ENCODE data around the gene POMT1.

The POMT1 gene

DNA sequence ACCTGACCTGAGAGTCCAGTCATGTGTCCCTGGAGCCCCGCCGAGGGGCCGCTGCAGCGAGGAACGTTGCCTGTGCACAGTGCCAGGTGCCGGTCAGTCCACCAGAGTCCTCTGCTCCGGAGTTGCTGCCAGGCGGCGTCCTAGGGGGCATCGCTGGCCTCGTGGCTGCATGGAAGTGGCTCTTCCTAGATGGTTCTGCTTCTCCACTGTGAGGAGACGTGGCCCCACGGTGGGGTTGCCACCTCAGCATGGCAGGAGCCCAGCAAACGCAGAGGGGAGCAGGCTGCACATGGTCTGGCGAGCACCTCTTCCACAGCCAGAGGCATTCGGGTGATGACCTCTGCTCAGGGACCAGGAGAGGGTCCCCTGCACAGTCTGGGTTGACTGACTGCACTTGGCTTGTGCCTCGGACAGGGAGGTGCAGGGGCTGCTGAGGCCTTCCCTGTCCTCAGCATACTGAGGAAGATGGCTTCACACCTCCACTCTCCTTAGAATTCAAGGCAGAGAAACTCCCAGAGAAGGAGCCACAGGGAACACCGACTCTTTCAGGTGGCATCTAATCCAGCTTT, 25.9 kb upstream of the POMT1 start:
- no peak for DNase-seq

GRCh38 chr9:131477367-131477766, 25.4 kb upstream of the POMT1 start:
- DNase-seq = no peak

- no peak for DNase-seq
Observed at GRCh38 chr9:131477816-131478419, 24.8 kb upstream of the POMT1 start.

GRCh38 chr9:131478421-131478868, 24.3 kb upstream of the POMT1 start:
- DNase-seq = peak; percentile 14 to 59 (median 36)

DNA sequence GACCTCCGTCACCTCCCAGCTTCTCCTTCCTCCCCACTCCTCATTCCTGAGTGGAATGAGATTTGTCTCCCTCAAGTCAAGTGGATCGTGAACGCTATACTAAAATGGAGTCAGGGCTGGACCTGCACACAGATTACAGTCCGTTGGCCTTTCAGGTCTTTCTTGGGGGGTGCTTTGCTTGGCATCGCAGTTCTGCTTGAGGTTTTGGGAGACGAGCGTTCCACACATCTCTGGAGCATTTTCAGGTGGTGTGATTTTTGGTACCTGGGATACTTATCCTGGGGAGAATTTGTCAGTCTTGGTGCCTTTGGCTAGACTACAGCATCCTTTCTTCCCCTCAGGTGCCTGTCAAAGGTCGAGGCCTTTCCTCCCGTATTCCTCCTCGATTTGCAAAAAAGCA, 23.8 kb upstream of the POMT1 start:
- no peak for DNase-seq

- DNase-seq = no peak
Observed at GRCh38 chr9:131480258-131480657, 22.5 kb upstream of the POMT1 start.

DNA sequence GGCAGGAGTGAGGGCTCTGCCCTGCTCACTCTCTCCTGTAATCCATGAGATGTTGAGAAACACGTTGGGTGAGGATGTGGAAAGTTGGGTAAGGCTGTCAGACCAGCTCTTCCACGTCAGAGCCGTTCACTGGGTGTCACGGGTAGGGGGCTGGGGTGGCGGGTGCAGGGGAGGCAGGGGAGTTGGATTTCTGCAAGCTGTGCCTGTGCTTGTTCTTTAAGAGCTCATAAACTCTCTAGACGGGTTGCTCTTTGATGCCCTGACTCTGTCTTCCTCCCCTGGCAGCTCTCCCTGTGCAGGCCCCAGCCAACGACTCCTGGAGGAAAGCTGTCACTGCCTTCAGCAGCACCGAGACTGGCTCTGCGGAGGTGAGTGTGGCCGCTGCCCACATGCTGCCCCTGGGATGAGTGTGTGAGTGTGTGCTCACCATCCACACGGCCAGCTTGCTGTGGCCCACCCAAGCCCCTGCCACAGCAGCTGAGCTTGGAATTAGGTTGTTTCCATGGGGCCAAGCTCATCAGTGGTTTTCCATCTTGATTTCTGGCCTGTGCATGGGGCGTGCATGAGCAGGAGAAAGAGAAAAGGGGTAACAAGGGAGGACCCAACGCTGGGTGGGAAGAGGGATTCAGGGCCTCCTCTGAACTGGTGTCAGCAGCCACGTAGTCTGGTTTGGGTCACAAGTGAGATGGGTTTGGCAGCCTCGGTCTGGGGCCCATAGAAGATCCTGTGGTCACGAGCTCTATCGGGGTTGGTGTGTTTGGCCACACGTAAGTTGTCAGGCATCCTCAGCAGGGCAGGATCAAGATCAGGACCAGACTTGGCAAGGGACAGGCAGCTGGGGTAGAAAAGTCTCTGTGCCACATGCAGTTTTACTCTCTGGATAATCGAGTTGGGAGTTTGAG, 21.0 kb upstream of the POMT1 start:
- no peak for DNase-seq

GRCh38 chr9:131482343-131483006, 20.2 kb upstream of the POMT1 start:
- DNase-seq = no peak

- no peak for DNase-seq
Observed at GRCh38 chr9:131483319-131484050, 19.2 kb upstream of the POMT1 start.

- no peak for DNase-seq
Observed at GRCh38 chr9:131484051-131484445, 18.7 kb upstream of the POMT1 start.

GRCh38 chr9:131484560-131485185, 18.0 kb upstream of the POMT1 start:
- DNase-seq = no peak

DNA sequence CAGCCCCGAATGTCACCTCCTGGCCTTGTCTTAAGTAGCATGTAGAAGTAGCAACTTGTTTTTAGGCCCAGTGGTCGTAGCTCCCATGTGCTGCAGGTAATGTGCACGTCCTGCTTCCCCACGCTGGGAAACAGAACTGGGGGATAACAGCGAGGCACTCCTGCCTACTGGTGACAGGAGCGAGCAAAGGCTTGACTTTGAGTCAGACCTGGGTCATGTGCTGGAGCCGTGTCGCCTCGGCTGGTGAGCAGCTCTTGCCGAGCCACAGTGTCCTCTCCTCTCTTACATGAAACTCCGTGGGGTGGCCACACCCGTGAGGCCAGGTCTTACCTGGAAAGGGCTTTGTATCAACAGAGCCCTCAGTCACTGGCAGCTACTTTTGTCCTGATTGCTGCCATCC, 17.5 kb upstream of the POMT1 start:
- no peak for DNase-seq

GRCh38 chr9:131485728-131486422, 16.8 kb upstream of the POMT1 start:
- DNase-seq = no peak

DNA sequence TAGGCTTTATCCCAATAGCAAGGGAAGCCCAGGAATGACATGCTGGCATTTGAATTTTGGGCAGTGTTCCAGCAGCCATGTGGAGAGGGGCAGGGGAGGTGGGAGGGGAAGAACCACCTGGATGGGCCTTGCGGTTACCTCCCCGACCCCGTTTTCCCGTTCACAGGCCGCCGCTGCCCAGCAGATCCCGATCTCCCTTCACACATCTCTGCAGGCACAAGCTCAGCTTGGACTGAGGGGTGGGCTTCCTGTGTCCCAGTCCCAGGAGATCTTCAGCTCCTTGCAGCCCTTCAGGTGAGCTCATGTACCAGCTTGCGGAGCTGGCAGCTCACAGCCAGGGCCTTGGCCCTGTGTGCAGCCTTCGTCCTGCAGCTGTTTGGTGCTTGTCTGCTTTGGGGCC, 15.7 kb upstream of the POMT1 start:
- DNase-seq = no peak

GRCh38 chr9:131487621-131488031, 15.1 kb upstream of the POMT1 start:
- no peak for DNase-seq

- no peak for DNase-seq
Observed at GRCh38 chr9:131490514-131490913, 12.2 kb upstream of the POMT1 start.

DNA sequence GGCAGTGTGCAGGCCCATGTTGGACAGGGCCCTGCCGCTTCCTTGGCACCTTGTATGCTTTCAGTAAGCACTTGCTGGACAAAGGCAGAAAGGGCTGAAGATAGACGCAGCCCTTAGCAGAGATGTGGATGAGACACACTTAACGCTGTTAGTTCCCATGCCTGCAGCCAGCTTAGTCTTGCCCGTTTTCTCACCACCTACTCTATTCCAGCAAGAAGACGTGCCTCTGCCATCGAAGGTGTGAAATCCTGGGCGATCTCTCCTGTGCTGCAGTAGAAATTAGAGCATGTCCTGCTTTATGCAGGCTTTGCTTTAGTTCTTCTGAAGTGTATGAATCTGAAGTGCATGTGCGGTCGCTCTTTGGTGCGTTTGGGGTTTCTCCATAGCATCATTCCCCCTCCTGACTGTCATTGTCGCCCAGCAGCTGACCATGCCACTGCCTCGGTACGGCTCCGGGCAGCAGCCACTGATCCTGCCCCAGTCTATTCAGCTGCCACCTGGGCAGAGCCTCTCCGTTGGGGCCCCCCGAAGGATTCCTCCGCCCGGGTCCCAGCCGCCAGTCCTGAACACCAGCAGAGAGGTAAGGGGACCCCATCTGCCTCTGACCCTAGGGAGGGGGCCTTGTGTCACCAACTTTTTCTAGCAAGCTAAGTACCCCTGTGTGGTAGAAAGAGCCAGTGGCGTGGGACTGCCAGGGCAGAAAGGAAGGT, 11.6 kb upstream of the POMT1 start:
- DNase-seq = no peak

DNA sequence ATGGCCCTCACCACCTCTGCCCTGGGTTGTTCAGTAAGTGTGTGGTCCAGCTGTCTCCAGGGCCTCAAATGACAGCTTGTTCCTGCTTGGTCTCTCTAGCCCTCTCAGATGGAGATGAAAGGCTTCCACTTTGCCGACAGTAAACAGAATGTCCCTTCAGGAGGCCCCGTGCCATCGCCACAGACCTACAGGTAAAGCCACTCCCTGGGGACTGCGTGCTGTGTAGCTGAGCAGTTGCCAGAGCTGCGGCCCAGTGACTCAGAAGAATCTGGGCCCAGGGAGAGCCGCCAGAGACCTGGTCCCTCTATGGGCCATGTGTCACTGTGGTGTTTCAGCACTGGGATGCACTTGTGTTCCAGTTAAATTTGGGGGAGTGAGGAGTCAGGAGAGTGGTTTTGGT, 10.6 kb upstream of the POMT1 start:
- no peak for DNase-seq

DNA sequence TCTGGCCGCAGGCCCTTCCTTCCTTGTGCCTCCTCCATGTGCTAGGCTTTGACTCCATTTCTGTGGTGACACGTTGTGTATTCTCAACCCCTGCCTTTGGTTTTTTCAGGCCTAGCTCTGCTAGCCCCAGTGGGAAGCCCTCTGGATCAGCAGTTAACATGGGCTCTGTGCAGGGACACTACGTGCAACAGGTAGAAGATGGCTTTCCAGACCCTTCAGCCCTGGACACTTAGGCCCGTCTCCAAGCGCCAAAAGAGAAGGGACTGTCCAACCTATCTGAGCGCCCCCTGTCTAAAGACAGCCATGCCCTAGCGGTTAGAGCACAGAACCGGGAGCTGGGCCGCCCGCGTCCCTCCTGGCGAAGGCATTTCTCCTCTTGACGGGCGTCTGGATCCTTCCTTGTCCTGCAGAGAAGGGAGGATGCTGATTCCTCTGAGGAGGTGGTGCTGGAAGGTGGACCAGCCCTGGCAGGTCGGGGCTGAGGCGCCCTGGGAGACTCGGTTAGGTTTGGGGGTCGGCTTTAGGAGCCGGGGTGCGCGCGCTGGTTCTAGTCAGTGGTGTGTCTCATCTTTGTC, 8.3 kb upstream of the POMT1 start:
- no peak for DNase-seq

DNA sequence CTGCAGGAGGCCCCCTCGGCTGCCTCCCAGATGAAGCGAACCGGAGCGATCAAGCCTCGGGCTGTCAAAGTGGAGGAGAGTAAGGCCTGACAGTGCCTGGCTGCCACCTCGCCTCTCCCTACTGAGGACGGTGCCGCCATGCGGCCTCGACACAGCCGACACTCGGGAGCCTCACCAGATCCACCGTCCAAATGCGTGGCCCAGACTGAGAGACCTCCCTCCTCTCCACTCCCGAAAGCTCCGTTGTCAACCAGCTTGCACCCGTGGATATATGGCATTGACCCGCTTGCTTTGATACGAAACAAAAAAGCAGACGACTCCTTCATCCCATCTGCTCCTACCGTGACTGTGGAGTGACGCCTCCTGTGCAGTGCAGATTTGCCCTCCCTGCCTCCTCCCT, 6.9 kb upstream of the POMT1 start:
- DNase-seq = no peak
